ENCODE measurements around the gene FMN1. TPM values are rescaled to one million over a fixed set of nuclear protein-coding genes. Genes with fewer than 3 reads are reported as not detected.

FMN1 gene
- total RNA-seq, 4 donors from 2014 or later = 32.6 to 102 (median 63.0) TPM

DNA sequence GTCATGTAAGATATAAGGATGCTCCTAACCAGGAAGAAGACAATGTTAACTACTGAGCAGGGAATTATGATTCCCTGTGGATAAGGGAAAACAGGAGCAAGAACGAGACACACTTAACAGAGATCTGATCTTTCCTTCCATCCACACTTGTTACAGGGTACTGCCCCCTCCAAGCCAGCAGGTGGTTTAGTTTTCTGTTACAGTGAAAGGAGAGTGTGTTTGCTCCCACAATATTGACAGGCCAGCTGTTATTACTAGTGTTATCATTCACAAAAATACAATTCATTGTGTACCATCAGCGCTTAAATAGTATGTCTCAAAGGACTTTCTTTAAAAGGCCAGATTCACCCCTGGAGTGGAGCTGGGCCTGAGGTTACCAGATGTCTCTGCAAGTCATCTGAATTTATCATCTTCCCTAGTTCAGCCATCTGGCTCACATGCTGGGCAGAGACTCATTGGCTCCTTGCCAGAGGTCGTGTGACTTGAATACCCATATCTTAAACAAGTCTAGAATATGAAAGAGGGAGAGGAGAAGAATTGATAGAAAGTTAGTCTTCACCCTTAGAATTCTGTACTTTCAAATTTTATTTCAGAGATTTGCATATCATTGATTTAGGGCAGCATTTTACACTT lies 16.8 kb upstream of the FMN1 start:
- 40 to 43% methylated on average over 2 to 3 of the region's 3 CpGs for WGBS, 2 donors (ENCODE audit: low coverage in 1 of 2)
- in situ Hi-C loops (cut with MboI; ENCODE audit: low pct_ligation_motif_present in 1 of 4, low pct_unique_long_range_greater_than_20kb in 1 of 4, low sequenced_read_pairs in 3 of 4) = no loop called here
- intact Hi-C loops (cut with DNase I; ENCODE audit: low total_unique reads) = no loop called here
- H3K27me3 ChIP-seq = no peaks in the 10 kb centered on the region
- H3K9me3 ChIP-seq = no peaks in the 10 kb centered on the region
- no peak overlapping the region for H3K4me3 ChIP-seq
- TF ChIP-seq, protein P1, sequence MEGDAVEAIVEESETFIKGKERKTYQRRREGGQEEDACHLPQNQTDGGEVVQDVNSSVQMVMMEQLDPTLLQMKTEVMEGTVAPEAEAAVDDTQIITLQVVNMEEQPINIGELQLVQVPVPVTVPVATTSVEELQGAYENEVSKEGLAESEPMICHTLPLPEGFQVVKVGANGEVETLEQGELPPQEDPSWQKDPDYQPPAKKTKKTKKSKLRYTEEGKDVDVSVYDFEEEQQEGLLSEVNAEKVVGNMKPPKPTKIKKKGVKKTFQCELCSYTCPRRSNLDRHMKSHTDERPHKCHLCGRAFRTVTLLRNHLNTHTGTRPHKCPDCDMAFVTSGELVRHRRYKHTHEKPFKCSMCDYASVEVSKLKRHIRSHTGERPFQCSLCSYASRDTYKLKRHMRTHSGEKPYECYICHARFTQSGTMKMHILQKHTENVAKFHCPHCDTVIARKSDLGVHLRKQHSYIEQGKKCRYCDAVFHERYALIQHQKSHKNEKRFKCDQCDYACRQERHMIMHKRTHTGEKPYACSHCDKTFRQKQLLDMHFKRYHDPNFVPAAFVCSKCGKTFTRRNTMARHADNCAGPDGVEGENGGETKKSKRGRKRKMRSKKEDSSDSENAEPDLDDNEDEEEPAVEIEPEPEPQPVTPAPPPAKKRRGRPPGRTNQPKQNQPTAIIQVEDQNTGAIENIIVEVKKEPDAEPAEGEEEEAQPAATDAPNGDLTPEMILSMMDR (IDR thresholded peaks at IDR 0.05) = no peak
- no peak for TF ChIP-seq POLR2A (IDR thresholded peaks at IDR 0.05)
- TF ChIP-seq EP300 (IDR thresholded peaks at IDR 0.05; ENCODE audit: low read depth) = no peak
- no peak for TF ChIP-seq POLR2AphosphoS5 (IDR thresholded peaks at IDR 0.05)
- H3K36me3 ChIP-seq = no peaks in the 10 kb centered on the region
- peak; percentile 31 for DNase-seq
- H3K27ac ChIP-seq = no peak overlapping the region
- no peaks in the 10 kb centered on the region for H3K4me1 ChIP-seq

DNA sequence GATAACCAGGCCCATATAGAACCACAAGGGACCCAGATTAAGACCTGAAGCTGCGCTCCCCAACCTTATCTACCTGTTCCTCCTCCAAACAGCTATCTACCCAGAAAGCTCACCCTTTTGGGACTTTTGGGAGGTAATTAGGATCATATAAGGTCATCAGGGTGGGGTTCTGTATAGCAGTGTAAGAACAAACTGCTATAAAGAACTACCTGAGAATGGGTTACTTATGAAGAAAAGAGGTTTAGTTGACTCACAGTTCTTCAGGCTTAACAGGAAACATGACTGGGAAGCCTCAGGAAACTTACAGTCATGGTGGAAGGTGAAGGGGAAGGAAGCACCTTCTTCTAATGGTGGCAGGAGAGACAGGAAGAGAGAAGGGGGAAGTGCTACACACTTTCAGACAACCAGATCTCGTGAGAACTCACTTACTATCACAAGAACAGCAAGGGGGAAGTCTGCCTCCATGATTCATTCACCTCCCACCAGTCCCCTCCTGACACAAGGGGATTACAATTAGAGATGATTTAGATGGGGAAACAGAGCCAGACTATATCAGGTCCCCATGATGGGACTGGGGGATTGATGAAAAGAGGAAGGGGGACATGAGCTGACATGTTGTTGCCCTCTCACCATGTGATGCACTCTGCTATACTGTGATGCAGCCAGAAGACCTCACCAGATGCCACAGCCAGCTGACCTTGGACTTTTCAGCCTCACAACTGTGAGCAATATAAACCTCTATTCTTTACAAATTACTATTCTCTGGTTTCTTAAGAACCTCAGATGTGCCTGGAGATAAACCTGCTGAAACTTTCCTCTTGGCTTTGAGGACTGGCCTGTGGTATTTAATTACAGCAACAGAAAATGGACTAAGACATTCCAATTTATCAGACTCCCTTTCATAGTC lies 15.3 kb upstream of the FMN1 start:
- TF ChIP-seq EP300 (IDR thresholded peaks at IDR 0.05; ENCODE audit: low read depth) (no peak), POLR2A (IDR thresholded peaks at IDR 0.05) (no peak), POLR2AphosphoS5 (IDR thresholded peaks at IDR 0.05) (no peak)
- Histone ChIP-seq H3K27me3 (no peaks in the 10 kb centered on the region), H3K4me3 (no peak overlapping the region), H3K27ac (no peak overlapping the region), H3K4me1 (no peaks in the 10 kb centered on the region), H3K9me3 (no peaks in the 10 kb centered on the region), H3K36me3 (no peaks in the 10 kb centered on the region)
- in situ Hi-C loops (cut with MboI; ENCODE audit: low pct_ligation_motif_present in 1 of 4, low pct_unique_long_range_greater_than_20kb in 1 of 4, low sequenced_read_pairs in 3 of 4) (no loop called here), intact Hi-C loops (cut with DNase I; ENCODE audit: low total_unique reads) (no loop called here)
- DNase-seq = no peak
- 68 to 71% methylated on average over 2 of the region's 2 CpGs for WGBS, 2 donors (ENCODE audit: low coverage in 1 of 2)

DNA sequence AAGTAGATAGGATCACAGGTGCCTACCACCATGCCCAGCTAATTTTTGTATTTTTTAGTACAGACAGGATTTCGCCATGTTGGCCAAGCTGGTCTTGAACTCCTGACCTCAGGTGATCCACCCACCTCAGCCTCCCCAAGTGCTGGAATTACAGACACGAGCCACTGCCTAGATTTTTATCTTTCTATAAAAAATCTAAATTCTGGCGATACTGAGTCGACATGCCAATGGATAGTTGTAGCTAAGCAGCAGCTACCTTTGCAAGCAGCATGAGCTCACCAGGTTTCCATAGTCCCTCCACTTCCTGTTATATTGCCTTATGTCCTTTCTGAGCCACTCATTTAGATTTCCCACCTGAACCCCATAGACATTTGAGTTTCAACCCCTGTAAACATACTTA lies 13.1 kb upstream of the FMN1 start:
- Histone ChIP-seq H3K36me3 (no peaks in the 10 kb centered on the region), H3K4me3 (no peak overlapping the region), H3K4me1 (no peaks in the 10 kb centered on the region), H3K27ac (no peak overlapping the region), H3K27me3 (no peaks in the 10 kb centered on the region), H3K9me3 (no peaks in the 10 kb centered on the region)
- 74 to 91% methylated on average over 4 of the region's 4 CpGs for WGBS, 2 donors (ENCODE audit: low coverage in 1 of 2)
- in situ Hi-C loops (cut with MboI; ENCODE audit: low pct_ligation_motif_present in 1 of 4, low pct_unique_long_range_greater_than_20kb in 1 of 4, low sequenced_read_pairs in 3 of 4) (no loop called here), intact Hi-C loops (cut with DNase I; ENCODE audit: low total_unique reads) (no loop called here)
- TF ChIP-seq, protein P1 (IDR thresholded peaks at IDR 0.05) = no peak
- TF ChIP-seq EP300 (IDR thresholded peaks at IDR 0.05; ENCODE audit: low read depth) (no peak), POLR2A (IDR thresholded peaks at IDR 0.05) (no peak), POLR2AphosphoS5 (IDR thresholded peaks at IDR 0.05) (no peak)
- DNase-seq = no peak

DNA sequence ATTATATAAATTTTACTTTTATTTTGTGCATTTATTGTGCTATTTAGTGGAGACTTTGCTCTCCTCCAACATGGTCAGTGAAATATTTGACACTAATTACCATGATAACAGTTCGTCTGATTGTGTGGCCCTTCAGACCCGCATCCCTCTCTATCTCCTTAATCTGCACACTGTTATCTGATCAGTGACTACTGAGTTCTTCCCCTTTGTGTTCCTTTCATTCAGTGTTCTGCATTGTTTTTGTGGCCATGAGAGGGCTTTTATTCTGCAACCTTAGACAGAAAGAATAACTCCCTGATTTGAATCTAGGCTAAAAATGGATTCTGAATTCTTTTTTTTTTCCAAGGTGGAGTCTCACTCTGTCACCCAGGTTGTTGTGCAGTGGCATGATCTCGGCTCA lies 11.9 kb upstream of the FMN1 start:
- TF ChIP-seq POLR2A (IDR thresholded peaks at IDR 0.05) (no peak), POLR2AphosphoS5 (IDR thresholded peaks at IDR 0.05) (no peak), EP300 (IDR thresholded peaks at IDR 0.05; ENCODE audit: low read depth) (no peak)
- TF ChIP-seq, protein P1 (IDR thresholded peaks at IDR 0.05) = no peak
- Histone ChIP-seq H3K27ac (no peak overlapping the region), H3K4me3 (no peak overlapping the region), H3K9me3 (no peaks in the 10 kb centered on the region), H3K27me3 (no peaks in the 10 kb centered on the region), H3K36me3 (no peaks in the 10 kb centered on the region), H3K4me1 (peaks cover 0 to 10% (median 0%) of the 10 kb centered on the region in 4 donors)
- intact Hi-C loops (cut with DNase I; ENCODE audit: low total_unique reads) = no loop called here
- in situ Hi-C loops (cut with MboI; ENCODE audit: low pct_ligation_motif_present in 1 of 4, low pct_unique_long_range_greater_than_20kb in 1 of 4, low sequenced_read_pairs in 3 of 4) = no loop called here
- WGBS, 2 donors (ENCODE audit: low coverage in 1 of 2) = 55 to 64% methylated on average over 3 of the region's 3 CpGs
- DNase-seq = no peak

Data from transverse colon (tissue), 4 donors.